ENCODE data around the gene GAS2L1.

GAS2L1 gene

DNA sequence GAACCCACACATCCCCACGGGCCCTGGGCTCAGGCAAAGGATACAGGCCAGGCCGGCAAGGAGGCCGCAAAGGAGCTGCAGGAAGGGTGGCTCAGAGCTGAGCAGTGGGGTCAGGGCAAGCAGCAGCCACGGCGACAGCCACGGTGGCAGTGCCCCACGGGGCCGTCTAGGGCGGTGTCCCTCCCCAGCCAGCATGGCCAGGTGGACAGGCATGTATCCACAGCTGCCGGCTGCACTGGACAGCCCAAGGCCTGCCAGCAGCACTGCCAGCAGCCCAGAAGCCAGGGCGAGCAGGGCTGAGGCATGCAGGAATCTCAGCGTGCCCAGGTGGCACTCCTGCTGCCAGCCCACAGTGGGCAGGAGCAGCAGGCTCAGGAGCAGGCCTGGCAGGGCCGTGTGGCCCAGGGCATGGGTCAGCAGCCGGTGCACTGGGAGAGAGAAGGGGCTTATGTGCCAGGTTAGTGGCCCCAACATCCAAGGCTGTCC lies 42.6 kb upstream of the GAS2L1 start:
- no peak overlapping the region for H2AFZ ChIP-seq (ENCODE audit: low read depth, low read length)
- no peaks in the 10 kb centered on the region for H3K27me3 ChIP-seq (ENCODE audit: insufficient read depth, low read length, poor library complexity)
- H3K27ac ChIP-seq (ENCODE audit: low read length) = no peak overlapping the region; the same call in 1 of the 2 replicates
- H3K9me3 ChIP-seq (ENCODE audit: insufficient read depth, low read length, severe bottlenecking) = no peaks in the 10 kb centered on the region
- peaks cover 61% of the 10 kb centered on the region for H3K36me3 ChIP-seq (ENCODE audit: insufficient read depth, low read length)
- DNase-seq = no peak
- peaks cover 17% of the 10 kb centered on the region for H3K4me1 ChIP-seq (ENCODE audit: insufficient read depth, low read length)
- TF ChIP-seq EZH2 (IDR thresholded peaks at IDR 0.05; ENCODE audit: borderline replicate concordance, low read depth, low read length, severe bottlenecking) = no peak
- TF ChIP-seq, protein P1, sequence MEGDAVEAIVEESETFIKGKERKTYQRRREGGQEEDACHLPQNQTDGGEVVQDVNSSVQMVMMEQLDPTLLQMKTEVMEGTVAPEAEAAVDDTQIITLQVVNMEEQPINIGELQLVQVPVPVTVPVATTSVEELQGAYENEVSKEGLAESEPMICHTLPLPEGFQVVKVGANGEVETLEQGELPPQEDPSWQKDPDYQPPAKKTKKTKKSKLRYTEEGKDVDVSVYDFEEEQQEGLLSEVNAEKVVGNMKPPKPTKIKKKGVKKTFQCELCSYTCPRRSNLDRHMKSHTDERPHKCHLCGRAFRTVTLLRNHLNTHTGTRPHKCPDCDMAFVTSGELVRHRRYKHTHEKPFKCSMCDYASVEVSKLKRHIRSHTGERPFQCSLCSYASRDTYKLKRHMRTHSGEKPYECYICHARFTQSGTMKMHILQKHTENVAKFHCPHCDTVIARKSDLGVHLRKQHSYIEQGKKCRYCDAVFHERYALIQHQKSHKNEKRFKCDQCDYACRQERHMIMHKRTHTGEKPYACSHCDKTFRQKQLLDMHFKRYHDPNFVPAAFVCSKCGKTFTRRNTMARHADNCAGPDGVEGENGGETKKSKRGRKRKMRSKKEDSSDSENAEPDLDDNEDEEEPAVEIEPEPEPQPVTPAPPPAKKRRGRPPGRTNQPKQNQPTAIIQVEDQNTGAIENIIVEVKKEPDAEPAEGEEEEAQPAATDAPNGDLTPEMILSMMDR (IDR thresholded peaks at IDR 0.05; ENCODE audit: borderline replicate concordance, extremely low read depth, low read length, poor library complexity, severe bottlenecking) = no peak
- no peak overlapping the region for H3K4me2 ChIP-seq (ENCODE audit: insufficient read depth, low read length)
- peaks cover 16% of the 10 kb centered on the region for H4K20me1 ChIP-seq (ENCODE audit: insufficient read depth, low read length)
- H3K4me3 ChIP-seq (ENCODE audit: low read depth in 1 of 2, low read length in 2 of 2) = no peak overlapping the region
- no peak for ATAC-seq (ENCODE audit: insufficient read depth, low read depth)
- no peak overlapping the region for H3K9ac ChIP-seq (ENCODE audit: low read depth, low read length)
- peaks cover 37% of the 10 kb centered on the region for H3K79me2 ChIP-seq (ENCODE audit: insufficient read depth, low read length)

DNA sequence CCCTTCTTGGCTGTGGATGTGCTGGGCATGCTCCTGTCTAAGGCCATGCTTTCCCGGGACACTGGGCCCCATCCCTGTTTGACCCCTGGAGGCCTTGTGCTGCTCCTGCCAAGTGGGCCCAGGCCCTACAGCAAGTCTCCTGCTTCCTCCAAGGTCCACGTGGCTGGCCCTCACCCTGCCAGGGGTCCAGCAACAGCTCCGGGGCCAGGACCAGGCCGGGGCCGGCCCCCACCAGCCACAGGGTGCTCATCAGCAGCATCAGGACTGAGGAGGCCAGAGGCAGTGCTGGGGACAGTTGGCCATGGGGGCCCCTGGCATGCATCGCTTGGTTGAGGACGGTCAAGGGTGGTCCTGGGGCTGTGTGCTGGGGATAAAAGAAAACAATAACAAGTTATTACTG lies 41.1 kb upstream of the GAS2L1 start:
- H3K4me2 ChIP-seq (ENCODE audit: insufficient read depth, low read length) = peak overlapping the region; percentile 74; the same call in 1 of the 2 replicates
- H3K4me3 ChIP-seq (ENCODE audit: low read depth in 1 of 2, low read length in 2 of 2) = no peak overlapping the region
- DNase-seq = no peak
- H3K9ac ChIP-seq (ENCODE audit: low read depth, low read length) = no peak overlapping the region
- no peak for ATAC-seq (ENCODE audit: insufficient read depth, low read depth)
- H3K9me3 ChIP-seq (ENCODE audit: insufficient read depth, low read length, severe bottlenecking) = no peaks in the 10 kb centered on the region
- peaks cover 29% of the 10 kb centered on the region for H3K4me1 ChIP-seq (ENCODE audit: insufficient read depth, low read length)
- H3K36me3 ChIP-seq (ENCODE audit: insufficient read depth, low read length) = peaks cover 61% of the 10 kb centered on the region
- H4K20me1 ChIP-seq (ENCODE audit: insufficient read depth, low read length) = peaks cover 28% of the 10 kb centered on the region
- no peak overlapping the region for H2AFZ ChIP-seq (ENCODE audit: low read depth, low read length)
- H3K27ac ChIP-seq (ENCODE audit: low read length) = no peak overlapping the region
- no peak for TF ChIP-seq EZH2 (IDR thresholded peaks at IDR 0.05; ENCODE audit: borderline replicate concordance, low read depth, low read length, severe bottlenecking)
- TF ChIP-seq, protein P1 (IDR thresholded peaks at IDR 0.05; ENCODE audit: borderline replicate concordance, extremely low read depth, low read length, poor library complexity, severe bottlenecking) = no peak
- no peaks in the 10 kb centered on the region for H3K27me3 ChIP-seq (ENCODE audit: insufficient read depth, low read length, poor library complexity)
- H3K79me2 ChIP-seq (ENCODE audit: insufficient read depth, low read length) = peaks cover 52% of the 10 kb centered on the region

DNA sequence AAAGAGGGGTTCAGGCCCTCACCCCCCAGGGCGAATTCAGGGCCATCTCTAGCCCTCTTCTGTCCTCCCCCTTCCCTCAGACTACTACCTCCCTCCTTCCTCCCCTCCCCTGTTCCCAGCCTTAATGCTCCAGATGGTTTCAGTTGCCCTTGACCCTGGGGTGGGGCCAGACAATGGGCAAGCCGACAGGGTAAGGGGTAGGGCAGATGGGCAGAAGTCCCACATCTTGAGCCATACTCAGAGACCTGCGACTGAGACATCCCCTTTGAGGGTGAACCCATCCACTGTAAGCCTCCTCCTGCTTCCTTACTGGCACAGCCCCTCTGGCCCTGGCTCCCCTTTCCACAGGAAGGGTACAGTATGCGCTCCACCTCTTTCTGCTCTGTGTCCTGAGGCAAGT lies 40.5 kb upstream of the GAS2L1 start:
- Histone ChIP-seq H3K27me3 (ENCODE audit: insufficient read depth, low read length, poor library complexity) (no peaks in the 10 kb centered on the region), H3K9me3 (ENCODE audit: insufficient read depth, low read length, severe bottlenecking) (no peaks in the 10 kb centered on the region), H3K4me3 (ENCODE audit: low read depth in 1 of 2, low read length in 2 of 2) (peak overlapping the region in 1 of 2 experiments; percentile 86; a peak in 2 of 4 replicates), H3K27ac (ENCODE audit: low read length) (peak overlapping the region; percentile 100), H3K4me1 (ENCODE audit: insufficient read depth, low read length) (peaks cover 35% of the 10 kb centered on the region), H2AFZ (ENCODE audit: low read depth, low read length) (no peak overlapping the region), H3K9ac (ENCODE audit: low read depth, low read length) (peak overlapping the region; percentile 97), H3K4me2 (ENCODE audit: insufficient read depth, low read length) (peak overlapping the region; percentile 74), H4K20me1 (ENCODE audit: insufficient read depth, low read length) (peaks cover 35% of the 10 kb centered on the region), H3K79me2 (ENCODE audit: insufficient read depth, low read length) (peaks cover 58% of the 10 kb centered on the region), H3K36me3 (ENCODE audit: insufficient read depth, low read length) (peaks cover 61% of the 10 kb centered on the region)
- DNase-seq (no peak), ATAC-seq (ENCODE audit: insufficient read depth, low read depth) (no peak)
- TF ChIP-seq, protein P1 (IDR thresholded peaks at IDR 0.05; ENCODE audit: borderline replicate concordance, extremely low read depth, low read length, poor library complexity, severe bottlenecking) = no peak
- TF ChIP-seq EZH2 (IDR thresholded peaks at IDR 0.05; ENCODE audit: borderline replicate concordance, low read depth, low read length, severe bottlenecking) = no peak

All from DND-41 (cell line).